ENCODE measurements around the gene ASIC2.

The ASIC2 gene

GRCh38 chr17:33055171-33055611 lies 237.9 kb downstream of the ASIC2 start:
- DNase-seq: no peak

GRCh38 chr17:33054412-33054811 lies 238.7 kb downstream of the ASIC2 start:
- DNase-seq: no peak

- DNase-seq: no peak
Observed at GRCh38 chr17:33053676-33054075, 239.4 kb downstream of the ASIC2 start.

- DNase-seq: no peak
Observed at GRCh38 chr17:33052856-33053255, 240.2 kb downstream of the ASIC2 start.

DNA sequence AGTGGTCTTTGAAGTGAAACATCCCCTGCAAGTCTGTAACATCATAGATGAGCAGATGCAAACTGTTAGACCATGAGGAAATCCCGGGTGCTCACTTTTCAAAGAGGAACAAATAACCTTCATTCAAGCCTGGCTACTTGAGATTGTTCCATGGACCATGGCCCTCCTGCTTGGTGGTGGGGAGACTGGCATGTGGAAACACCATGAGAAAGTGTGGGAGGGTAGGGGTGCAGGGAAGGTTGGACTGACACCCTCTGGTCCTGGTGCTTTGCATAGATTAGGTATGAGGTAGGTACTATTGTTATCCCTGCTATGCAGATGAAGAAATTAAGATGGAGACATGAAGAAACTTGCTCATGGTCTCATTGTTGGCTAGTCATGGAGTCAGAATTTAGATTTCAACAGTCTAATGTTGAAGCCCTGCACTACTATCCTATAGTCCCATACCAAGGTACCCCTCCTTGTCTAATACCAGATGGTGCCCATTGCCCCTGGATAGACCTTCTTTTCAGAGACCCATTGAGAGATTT lies 242.4 kb downstream of the ASIC2 start:
- no peak for DNase-seq

DNA sequence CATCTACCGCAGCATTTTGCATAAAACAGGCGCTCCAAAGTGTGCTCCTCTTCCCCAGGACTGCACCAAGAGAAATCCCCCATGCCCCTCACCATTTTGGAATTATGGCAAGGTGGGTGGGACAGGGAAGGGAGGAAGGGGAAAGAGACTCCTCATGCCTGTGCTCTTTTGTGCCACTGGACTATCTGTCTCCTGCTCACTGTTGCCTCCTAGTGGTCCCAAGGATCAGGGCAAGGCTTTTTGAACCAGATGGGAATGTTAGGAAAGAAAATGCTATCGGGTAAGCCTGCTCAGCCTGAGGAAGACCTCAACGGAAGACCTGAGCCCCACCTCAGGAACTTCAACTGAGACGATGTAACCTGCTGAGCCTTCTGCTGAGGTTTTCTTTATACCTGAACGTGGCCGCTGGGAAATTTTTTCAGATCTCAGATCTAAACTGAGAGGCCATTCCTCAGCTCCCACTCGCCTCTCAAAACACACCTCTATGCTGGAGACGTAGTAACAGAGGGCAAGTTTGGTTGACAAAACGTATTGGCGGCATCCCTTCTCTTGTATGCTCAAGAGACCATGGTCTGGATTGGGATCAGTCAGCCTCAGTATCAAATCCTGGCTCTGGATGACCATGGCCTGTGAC lies 243.2 kb downstream of the ASIC2 start:
- DNase-seq: peak; percentile 24

- DNase-seq: no peak
Observed at GRCh38 chr17:33046361-33047255, 246.5 kb downstream of the ASIC2 start.

DNA sequence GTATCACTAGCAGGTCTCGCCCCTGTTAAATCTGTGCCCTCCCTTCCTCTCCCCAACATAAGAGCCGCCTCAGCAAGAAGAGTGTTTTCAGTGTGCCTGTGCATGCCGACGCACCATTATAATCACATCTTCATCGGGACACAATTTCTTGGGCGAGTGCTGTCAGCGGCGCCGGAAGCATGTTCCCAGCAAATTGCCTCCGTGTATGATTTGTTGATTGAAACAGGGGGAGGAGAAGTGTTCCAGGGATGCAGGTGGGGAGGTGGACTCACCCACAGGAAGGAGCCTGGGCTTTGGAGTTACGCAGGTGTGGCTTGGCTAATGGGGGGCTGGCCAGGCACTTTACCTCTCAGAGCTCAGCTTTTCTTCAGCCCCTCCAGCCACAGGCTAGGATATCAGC lies 247.9 kb downstream of the ASIC2 start:
- DNase-seq: no peak

DNA sequence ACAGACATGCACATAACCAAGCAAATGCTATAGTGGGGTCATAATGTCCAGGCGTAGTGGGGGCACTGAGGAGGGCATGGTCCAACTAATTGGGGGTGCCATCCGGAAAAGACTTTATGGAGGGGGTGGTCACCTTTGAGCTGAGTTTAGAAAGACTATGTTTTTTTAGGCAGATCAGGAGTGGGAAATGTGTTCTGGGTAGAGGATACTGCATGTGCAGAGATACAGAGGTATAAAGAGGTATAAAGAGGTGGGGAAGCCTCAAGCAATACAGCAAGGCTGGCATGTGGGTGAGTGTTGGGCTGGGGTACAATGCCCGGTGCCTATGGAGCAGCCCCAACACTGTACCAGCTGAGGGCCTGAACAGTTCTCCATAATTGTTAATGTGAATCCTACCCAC lies 248.3 kb downstream of the ASIC2 start:
- no peak for DNase-seq

- no peak for DNase-seq
Observed at GRCh38 chr17:33040461-33040860, 252.6 kb downstream of the ASIC2 start.

GRCh38 chr17:33039874-33040273 lies 253.2 kb downstream of the ASIC2 start:
- no peak for DNase-seq

DNA sequence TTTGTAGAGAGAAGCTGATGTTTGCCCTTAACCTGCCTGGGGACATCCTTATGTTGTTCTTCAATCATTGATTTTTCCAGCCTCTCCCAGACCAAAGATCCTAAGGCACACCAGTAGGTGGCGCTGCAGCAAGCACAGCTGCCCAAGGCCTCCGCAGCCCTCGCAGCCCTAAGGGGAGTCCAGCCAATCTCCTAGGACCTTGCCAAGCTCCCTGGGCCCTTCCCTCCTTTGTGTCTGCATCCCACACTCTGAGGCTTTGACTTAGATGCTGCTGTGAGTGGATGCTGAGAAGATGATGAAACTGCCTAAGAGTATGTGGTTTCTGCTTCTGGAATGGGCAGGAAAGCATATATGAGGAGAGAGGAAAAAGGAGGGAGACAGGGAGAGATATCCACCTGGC lies 254.4 kb downstream of the ASIC2 start:
- DNase-seq: no peak

DNA sequence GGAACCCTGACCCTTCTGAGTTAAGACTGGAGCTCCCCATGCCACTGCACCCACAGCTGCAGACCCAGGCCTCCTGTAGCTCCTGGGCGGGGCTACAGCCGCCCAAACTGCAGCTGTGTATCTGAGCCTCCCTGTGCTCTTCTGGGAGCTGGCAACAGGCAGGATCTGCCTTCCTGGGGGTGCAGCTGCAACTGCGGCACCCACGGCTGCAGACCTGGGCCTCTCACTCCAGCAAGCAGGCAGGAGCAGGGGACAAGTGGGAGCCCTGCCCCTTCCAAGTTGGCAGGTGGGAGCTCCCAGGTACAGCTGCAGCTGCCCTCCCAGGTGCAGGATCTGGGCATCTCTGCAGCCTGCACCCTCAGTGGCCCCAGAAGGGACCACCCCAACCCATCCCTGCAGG lies 259.9 kb downstream of the ASIC2 start:
- no peak for DNase-seq

DNA sequence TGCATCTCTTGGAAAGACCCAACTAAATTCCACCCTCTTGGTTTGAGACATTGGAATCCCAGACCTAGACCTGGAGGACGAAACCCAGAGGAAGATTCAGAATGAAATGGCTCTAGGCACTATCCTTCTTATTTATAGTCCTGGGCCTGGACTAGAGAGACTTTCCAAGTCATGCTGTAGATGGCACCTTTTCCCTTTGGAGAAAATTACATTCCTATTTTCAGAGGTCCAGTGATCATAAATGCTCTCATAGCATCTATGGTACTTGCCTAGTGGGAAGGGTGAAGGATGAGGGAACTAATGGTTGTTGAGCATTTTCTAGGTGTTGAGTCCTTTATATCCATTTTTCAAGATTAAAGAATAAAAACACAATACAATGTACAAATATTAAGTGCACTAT lies 264.3 kb downstream of the ASIC2 start:
- DNase-seq: no peak

DNA sequence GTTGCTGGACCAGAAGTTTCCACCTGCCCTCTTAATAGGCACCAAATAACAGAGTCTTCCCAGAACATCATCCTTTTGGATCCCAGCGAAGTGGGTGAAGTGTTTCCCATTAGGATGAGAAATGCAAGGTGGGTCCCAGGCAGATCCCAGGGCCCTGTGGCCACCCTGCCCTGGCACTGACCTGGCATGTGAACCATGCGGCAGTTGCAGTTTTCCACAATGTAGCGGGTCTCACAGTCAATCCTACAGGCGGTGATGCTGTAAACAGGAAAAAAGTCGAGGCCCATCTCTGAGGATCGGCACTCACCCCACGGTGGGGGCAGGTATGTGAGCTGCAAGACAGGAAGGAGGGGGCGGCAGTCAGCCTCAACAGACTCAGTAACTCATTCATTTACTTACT lies 265.0 kb downstream of the ASIC2 start:
- DNase-seq: no peak

- DNase-seq: no peak
Observed at GRCh38 chr17:33024688-33025486, 268.2 kb downstream of the ASIC2 start.

- no peak for DNase-seq
Observed at GRCh38 chr17:33023790-33024189, 269.3 kb downstream of the ASIC2 start.

DNA sequence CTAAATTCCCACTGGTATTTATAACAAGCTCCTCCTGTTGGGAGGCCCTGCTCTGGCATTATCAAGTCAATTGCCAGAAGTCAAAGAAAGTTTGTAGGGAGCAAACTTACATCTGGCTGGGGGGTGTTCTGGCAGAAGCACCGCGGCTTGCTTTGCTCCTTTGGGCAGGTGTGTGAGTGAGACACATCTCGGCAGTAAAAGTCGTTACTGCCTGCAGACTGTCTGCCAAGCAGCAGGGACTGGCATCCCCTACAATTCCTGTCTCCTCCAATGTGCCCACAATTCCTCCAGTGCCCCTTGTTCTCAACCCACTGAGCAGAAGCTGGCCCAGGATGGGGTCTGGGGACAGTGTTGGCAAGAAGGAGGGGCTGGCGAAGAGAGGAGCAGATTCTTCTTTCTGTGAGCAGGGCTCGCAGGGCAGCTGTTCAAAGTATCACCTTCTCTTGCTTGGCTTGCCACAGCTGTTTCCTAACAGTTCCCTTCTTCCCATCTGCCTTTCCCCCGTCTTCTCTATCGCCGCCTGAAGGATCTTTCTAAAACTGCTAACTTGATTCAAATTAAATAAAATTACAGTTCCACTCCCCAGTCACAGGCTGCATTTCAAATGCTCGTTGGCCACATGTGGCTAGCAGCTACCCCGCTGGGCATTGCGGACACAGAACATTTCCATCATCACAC lies 271.2 kb downstream of the ASIC2 start:
- no peak for DNase-seq

DNA sequence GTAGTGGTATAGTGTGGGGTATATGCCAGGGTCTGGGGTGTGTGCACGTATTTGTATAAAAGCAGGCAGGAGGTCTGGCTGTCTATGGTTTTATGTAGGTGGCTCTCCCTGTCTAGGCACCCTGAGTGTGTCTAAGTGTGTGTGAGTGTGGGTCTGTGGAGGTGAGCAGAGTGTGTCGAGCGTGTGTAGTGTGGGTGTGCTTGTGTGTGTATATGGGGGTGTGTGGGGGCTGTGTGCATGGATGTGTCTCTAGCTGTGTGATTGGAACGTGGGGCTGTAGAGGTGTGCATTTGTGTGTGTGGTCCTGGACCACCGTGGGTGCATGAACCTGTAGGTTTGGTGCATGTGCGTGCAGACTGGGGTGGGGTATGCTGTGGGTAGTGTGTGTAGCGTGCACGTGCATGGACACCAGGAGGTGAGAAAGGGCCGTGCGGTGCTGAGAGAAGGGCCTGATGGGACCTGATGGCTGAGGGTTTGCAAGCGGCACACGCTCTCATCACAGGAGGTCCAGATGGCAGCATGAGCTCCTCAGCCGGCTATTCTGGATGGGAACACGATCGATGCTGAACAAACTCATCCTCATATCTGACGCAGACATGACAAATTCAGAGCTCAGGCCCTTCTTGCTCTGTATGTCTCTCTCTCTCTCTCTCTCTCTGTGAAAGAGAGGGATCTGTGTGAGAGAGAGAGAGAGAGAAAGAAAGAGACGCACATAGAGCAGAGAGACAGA lies 273.8 kb downstream of the ASIC2 start:
- DNase-seq: no peak

- DNase-seq: no peak
Observed at GRCh38 chr17:33017366-33017765, 275.7 kb downstream of the ASIC2 start.

GRCh38 chr17:33016920-33017319 lies 276.2 kb downstream of the ASIC2 start:
- DNase-seq: no peak

All from CD4-positive, alpha-beta T cell treated with Interleukin-21 for 1 hour (primary cell).